GM18505 (cell line): Measurements from ENCODE around the gene RNLS.

Experiments
- ATAC-seq: cut with Tn5 transposase; IDR thresholded peaks from one replicate; pipeline ENCODE4 v1.9.1; 2021; ENCODE audit not compliant: unreplicated experiment
- POLR2A ChIP-seq: IDR thresholded peaks from 4 replicates; pipeline ENCODE4 v1.6.1; 2011; ENCODE audit warnings: borderline replicate concordance; ENCODE audit not compliant: insufficient read depth, insufficient read length; ENCODE audit errors: extremely low read depth

Gene RNLS

DNA sequence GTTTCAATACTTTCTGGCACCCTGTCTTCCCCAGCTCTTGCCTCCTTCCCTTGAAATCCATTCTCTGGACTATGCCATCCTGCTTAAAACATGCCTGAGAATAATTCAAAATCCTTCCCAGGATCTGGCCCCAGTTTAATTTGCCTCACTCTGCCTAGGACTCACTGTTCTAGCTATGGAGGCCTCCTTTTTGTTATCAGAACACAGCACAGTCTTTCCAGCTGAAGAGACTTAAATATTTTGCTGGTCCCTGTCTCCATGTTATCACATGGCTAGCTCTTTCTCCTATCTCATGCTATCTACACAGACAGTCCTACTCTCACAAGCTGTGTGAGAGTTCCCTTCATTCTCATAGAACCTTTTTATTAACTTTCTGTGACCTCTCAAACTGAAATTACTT lies 194.8 kb downstream of the RNLS start:
- no peak for ATAC-seq
- no peak for TF ChIP-seq POLR2A

DNA sequence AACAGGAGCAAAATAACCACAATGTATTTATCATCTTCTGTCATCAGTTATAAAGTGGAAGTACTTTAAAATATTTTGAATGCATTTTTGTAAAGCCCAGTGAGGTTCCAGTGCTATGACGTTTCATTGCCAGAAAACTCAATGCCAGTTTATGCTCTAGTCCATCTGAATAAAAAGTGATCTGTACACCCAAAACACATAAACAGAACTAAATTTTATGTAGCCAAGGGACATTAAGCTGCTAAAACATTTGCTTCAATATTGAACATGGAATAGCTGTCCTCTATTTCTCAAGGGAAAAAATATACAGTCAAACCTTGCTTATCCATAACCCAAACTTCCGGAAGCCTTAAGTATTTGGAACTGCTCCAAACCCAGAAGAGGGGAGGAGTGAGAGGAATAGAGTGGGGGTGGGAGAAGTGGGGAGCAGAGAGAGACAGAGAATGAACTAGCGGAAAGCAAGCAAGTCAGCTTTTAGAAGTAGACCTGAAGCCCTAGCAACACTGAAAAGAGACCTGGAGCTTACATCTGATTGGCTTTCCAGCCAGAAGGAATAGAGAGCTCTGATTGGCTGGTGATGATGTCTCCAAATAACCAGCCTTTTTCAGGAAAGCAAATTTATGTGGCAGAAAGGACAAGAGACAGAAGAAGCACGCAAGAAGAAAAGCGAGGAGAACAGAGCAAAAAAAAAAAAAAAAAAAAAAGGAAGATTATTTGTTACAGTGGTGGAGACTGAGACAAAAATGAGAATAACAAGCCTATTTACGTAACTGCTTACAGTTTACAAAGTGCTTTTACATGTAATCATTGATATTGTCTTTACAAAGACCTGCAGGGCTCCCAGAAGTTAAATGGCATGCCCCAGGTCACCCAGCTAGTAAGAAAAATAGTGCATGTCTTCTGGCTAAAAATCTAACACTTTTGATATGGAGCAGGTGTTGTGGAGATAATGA lies 196.0 kb downstream of the RNLS start:
- ATAC-seq, result peak; percentile 1
- no peak for TF ChIP-seq POLR2A

DNA sequence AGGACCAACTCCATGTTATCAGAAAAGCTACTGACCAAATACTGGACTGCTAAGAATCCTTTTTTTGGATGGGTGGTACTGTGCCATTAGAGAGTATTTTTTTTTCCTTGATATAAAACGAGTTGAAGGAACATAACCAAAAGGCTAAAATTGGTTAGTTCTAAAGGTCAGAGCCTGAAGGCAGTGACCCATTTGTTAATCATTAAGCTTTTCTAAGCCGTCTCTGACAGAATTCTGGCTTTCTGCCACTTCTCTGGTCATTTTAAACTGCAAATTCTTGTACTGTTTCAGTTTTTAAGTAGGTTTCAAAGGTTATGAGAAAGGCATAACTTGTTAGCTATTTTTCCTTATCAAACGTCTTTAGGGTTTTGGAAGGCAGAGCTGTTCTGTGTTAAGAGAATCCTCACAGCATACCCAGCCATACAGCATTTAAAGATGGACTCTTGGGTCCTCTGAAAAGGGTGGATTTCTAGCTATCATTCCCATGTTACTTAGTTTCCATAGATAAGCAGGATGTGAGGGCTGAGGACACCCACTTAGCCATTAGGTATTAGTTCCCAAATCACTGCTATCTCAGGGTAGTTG lies 196.8 kb downstream of the RNLS start:
- peak; percentile 19 for ATAC-seq
- no peak for TF ChIP-seq POLR2A

DNA sequence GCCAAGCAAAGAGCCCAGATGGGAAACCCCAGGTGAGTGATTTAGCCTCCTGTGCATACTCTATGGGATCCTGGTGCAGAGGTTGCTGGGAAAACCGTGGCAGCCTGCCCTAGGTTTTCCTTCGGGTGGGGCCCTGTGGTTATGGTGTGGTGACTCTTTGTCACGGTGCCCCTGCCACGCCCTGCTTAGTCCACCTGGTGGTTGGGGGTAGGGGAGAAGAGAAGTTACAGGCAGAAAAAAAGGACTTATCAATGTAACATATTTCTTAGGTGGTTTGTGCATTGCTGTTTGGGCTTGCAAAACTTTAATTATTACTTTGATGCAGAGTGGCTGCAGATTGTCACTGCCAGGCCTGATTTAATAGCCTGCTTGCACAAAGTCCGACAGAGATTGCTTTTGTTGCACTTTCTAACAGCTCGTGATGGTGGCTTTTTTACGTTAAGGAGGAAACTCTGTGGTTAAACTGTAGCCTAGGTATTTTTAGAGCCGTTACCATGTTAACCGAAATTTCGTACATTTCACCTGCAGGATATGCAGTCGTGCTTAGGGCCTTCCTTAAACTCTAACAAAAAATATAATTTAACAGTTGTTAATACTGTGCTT lies 197.4 kb downstream of the RNLS start:
- TF ChIP-seq POLR2A, result peak; percentile 12
- ATAC-seq, result peak; percentile 64

DNA sequence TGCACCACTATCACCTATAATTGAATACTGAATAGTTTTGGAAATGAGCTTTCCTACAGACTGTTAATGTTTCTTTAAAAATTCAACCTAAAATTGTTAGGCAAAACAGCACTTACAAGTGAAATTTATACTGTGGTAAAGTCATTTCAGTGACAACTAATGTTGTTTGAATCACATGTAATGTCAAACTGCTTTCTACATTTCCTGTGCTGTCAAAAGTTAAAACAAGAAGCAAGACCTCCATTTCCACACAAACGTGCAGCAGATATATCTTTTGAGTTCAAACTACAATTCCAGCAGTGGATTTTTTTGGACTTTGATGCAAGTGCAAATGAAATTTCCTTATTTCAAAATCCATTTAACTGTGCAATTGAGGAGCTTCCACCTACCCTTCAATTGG lies 199.8 kb downstream of the RNLS start:
- TF ChIP-seq POLR2A, result no peak
- no peak for ATAC-seq

DNA sequence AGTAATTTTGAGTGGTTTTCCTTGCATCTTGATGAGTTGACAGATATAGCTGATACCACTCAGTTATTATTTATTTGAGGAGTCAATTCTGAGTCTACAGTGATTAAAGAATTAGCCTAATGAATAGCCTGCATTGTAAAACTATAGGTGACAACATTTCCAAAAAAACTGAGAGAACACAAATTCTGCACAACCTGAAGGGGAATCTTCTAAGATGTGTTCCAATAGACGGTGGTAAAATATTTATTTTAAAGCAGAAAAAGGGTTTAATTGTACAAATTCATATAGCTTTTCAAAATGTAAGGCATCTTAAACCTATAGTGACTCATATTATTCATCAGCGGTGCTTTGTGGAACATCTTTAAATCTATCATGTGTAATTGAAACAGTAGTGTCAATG lies 200.4 kb downstream of the RNLS start:
- no peak for ATAC-seq

DNA sequence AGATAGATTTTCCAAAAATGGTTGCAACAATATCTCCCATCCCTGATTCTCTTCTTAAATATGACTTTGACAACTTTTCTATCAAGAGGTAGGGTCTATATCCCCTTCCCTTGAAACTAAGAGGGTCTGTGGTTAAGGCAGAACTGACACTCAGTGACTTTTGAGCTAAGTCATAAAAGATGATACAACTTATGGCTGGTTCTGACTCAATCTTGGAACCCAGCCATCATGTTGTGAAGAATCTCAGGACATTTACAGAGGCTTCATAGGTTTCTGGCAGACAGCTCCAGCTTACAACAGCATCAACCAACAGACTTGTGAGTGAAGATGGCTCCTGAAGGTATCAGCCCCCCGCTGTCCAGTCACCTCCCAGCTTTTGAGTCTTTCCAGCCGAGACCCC lies 203.5 kb downstream of the RNLS start:
- no peak for ATAC-seq
- no peak for TF ChIP-seq POLR2A

More for the DNA sequence above, 200.4 kb downstream of the RNLS start:
- TF ChIP-seq POLR2A, result no peak

DNA sequence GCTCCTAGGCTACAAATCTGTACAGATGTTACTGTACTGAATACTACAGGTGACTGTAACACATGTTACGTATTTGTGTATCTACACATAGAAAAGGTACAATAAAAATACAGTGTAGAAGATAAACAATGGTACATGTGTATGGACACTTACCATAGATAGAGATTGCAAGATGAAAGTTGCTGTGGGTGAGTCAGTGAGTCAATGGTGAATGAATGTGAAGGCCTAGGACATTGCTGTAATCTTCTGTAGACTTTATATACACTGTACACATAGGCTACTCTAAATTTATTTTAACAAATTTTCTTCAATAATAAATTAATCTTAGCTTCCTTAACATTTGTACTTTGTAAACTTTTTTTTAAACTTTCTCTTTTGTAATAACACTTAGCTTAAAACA lies 205.6 kb downstream of the RNLS start:
- TF ChIP-seq POLR2A, result no peak
- ATAC-seq, result no peak

DNA sequence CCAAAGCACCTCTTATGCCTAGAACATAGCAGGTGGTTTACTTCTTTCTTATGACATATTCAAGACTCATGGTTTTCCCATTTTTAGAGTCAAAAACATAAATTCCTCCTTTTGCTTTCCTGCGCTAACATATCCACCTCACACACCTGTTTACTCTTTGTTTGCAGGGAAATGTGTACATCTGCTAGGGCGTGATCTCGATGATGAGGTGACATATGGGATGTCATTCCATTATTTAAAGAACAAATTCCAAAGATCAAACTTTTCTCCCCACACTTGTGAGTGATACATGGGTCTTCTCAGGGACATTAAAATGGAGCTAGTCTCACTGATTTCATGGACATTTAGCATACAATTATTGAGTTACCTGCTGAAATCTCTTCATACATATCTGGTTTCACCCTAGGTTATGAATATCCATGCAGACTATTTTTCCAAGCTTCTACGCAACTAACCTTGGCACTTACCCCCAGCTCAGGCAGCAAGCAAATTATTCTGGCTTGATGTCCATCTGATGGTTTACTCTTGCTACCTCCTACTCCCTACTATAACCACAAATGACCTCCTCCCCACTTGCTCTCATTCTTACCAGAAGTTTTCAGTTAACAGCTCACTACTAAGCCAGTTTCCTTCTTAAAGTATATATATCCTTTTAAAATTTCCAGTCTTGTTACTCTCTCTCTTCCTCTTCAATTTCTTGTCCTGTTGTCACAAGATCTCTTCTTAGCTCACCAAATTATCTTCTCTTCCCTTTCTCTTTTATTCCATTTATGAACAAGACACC lies 208.5 kb downstream of the RNLS start:
- TF ChIP-seq POLR2A, result no peak
- ATAC-seq, result no peak

DNA sequence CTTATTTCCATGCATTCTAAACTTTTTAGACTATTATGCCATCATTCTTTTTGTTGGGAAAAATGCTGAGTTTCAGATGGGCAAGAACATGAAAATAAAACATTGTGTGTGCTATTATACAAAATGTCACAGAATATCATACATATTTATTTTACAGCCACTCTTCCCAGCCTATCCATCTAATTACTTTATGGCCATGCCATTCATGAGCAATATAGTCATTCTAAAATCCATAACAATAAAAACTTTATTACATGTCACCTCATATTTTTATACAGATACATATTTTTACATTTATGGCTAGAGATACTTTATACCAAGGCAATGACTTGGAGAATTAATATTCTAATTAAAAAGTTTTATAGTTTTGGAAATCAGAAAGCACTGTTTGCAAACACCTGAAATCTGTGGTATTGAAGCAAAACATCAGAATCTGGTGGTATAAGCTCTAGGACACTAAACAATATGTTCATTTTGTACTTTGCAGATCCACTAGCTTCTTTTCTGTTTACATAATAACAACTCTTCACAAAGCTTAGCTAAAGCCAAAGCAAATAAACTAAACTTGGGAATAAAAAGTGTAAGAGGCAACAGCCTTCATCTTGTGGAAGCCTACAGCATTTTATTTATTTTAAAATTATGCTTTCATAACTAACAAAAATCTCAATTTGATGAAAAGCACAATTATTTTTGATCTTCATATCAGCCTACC lies 210.1 kb downstream of the RNLS start:
- no peak for TF ChIP-seq POLR2A
- ATAC-seq, result no peak

DNA sequence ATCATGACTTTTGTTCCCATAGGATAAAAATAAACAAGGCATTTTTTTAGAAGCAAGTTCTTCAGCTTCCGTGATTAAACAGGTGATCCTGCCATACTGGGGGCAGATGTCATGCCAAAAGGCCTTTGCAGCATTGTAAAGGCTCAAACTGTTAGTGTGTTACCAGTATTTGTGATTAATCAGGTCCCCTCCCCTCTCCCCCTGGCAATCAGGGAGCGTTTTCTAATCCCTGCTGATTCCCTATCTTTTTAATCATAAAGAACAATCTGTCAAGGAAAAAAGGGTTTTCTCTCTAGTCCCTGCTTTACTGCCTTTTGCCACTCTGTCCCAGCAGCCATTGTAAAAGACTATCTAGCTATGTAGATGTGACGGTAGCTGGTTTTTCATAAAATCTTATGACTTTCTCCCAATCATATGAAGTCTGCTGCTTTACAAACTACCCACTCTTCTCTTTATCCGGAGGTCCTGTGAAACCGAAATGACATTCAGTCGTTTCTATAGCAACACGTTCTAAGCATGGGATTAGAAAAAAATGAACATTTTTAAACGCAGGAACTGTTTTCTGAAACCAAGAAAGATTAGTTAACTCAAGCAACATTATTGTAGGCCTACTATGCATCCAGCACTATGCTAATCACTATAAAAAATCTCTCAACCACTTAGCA lies 210.9 kb downstream of the RNLS start:
- TF ChIP-seq POLR2A, result no peak
- ATAC-seq, result no peak

DNA sequence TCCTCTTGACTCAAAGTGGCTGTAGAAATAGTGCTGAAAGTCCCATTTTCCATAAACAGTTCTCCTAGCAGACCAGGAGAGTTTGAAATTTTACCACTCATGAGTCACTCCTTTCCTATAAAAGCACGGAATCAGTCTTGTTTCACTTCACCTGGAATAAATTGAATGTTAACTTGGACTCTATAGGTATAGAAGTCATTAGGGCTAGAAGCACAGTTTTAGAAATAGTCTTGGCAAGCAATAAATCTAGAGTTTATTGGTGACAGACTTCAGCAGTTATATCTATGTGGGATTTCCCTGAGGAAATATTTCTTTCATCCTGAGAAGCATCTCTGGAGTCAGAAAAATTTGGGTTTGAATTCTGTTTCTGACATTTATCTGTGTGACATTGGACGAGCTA lies 212.4 kb downstream of the RNLS start:
- no peak for TF ChIP-seq POLR2A
- ATAC-seq, result no peak
